T-helper 2 cell treated with Interferon-gamma antibody and Interleukin-4, amounts not matched to agents 100 ng/mL and 5 ng/mL, for 36 hours (primary cell): ENCODE data around the gene KCNA2. TPM values are rescaled to one million over a fixed set of nuclear protein-coding genes. Genes with fewer than 3 reads are reported as not detected.

Source experiments
- intact Hi-C: fragments of 100-400 bp; cut with micrococcal nuclease; formaldehyde crosslinking; loops from one replicate; pipeline ENCODE4 v1.15.1; 2023
- total RNA-seq: library from RNA; stranded (reverse); gene quantifications from 2 replicates; pipeline ENCODE4 v1.2.3, GENCODE V29; 2022

The KCNA2 gene
- total RNA-seq, 1 donor from 2014 or later = 1.8 TPM

DNA sequence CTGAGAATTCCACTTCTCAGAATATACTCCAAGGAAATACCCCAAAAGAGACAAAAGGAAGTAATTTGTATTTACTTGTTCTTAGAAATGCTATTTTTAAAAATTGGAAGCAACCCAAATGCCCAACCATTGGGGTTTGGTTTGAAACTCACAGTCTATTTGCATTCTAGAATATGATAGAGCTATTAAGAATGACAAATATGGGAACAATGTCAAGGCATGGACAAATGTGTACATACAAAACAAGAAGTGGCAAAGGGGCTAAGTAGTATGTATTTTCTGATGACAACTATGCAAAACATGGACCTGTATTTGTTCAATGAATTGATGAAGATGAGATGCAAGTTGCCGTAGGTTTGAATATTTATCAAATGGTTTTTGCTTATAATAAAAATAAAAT is 32.8 kb downstream of the KCNA2 start:
- intact Hi-C loops = no loop called here

DNA sequence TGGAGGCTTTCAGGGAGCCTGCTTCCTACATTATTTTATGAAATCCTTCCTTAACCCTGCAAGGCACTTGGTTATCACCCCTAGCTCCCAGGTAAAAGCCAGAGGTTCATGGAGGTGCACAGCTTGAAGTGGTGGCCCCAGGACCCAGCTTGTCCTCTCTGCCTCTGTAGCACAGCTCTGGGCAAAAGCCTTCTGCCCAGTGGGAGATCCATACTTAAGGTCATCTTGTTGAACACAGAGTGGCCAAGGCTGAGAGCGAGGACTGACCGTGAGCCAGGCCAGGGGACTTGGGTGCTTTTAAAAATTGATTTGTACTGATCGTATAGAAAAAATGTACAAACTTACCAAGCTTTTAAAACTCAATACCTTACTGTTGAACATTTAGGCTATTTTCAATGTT is 33.4 kb downstream of the KCNA2 start:
- intact Hi-C loops = no loop called here

DNA sequence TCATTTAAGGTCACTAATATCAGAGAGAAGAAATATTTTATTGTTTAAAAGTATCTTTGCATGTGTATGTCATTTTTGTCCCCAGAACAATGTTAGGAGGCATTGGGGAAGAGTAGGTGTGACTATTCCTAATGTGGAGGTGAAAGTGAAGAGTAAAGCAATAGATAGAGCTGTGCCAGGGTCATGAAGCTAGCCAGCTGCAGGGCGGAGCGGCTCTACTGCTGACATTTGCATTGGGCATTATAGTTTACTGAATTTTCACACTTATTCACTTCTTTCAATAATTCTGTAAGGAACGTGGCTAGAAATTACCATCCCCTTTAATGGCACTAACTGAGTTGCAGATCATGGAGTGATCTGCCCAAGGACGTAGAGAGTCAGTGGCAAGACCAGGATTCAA is 35.3 kb downstream of the KCNA2 start:
- intact Hi-C loops = no loop called here

- intact Hi-C loops = no loop called here
Observed at GRCh38 chr1:110570307-110570706, 35.9 kb downstream of the KCNA2 start.

- intact Hi-C loops = no loop called here
Observed at GRCh38 chr1:110566836-110567235, 39.3 kb downstream of the KCNA2 start.

GRCh38 chr1:110565565-110565964 is 40.6 kb downstream of the KCNA2 start:
- intact Hi-C loops = no loop called here

- intact Hi-C loops = no loop called here
Observed at GRCh38 chr1:110563089-110563488, 43.1 kb downstream of the KCNA2 start.

DNA sequence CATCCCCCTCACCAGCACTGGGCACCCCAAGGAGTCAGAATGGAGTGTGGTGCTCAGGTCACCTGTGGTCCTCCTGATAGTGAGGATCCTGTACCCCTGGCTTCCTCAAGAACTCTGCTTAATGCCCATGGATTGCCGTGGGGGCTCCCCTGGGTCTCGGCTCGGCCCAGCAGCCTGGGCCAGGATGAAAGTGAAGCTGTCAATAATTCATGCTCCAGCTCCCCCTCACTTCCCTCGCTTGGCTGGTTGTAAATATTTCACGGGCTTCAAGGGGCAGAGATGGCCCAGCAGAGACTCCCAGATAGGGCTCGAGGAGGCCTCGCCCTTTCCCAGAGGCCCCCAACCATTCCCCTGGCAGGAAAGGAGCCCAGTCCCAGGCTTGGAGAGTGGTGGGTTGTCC is 44.6 kb downstream of the KCNA2 start:
- intact Hi-C loops = no loop called here

- intact Hi-C loops = loop anchor here (5.0 kb wide), 1 partner anchor 223 kb away; no protein-coding TSS in a partner anchor
Observed at GRCh38 chr1:110559157-110559556, 47.0 kb downstream of the KCNA2 start.

DNA sequence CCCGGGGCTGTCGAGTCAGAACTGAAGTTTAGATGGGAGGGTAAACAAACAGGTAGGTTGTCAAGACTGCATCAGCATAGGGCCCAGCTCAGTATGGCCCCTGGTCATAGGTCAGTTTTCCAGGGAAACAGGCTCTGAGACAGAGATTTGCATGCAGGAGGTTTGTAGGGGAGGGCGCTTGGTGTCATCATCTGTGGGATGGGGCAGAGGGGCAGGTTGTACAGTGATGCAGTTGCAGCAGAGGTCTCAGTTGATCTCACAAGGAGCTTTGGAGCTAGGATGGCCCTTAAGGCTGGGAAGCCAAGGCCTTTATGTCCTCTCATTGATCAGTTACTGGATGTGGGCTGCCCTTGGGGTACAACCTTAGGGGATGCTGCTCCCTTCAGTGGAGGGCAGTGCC is 48.7 kb downstream of the KCNA2 start:
- intact Hi-C loops = loop anchor here (5.0 kb wide), 1 partner anchor 225 kb away; no protein-coding TSS in a partner anchor

GRCh38 chr1:110556471-110556807 is 49.7 kb downstream of the KCNA2 start:
- intact Hi-C loops = loop anchor here (5.0 kb wide), 1 partner anchor 226 kb away; no protein-coding TSS in a partner anchor

GRCh38 chr1:110555807-110556470 is 50.2 kb downstream of the KCNA2 start:
- intact Hi-C loops = loop anchor here (1.0 to 5.0 kb wide), 2 partner anchors 60 to 226 kb away; no protein-coding TSS in a partner anchor

- intact Hi-C loops = loop anchor here (1.0 to 5.0 kb wide), 2 partner anchors 61 to 227 kb away; no protein-coding TSS in a partner anchor
Observed at GRCh38 chr1:110554871-110555801, 51.0 kb downstream of the KCNA2 start.

DNA sequence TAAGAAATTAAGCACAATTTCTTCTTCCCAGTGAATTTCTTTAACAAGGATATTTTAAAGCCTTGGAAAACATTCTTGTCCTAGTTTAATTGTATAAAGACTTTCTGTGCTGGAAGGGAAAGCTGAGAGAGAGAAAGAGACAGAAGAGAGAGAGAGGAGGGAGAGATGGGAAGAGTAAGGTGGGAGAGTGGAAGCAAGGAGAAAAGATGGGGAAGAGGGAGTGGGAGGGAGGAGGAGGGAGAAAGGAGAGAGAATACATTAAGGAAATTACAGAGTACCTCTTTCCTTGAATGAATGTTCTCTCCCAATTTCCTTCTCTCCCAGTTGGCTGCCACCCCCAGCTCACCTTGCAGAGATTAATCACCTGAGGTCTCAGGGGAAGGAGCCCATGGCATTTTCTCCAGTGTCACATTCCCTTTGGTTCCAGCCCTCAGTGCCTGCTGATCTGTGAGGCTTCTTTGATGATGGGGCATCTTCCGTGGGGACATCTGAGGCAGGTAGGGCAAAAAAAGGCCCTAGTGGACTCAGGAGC is 54.8 kb downstream of the KCNA2 start:
- intact Hi-C loops = no loop called here

GRCh38 chr1:110549831-110550230 is 56.3 kb downstream of the KCNA2 start:
- intact Hi-C loops = no loop called here

- intact Hi-C loops = no loop called here
Observed at GRCh38 chr1:110548381-110548780, 57.8 kb downstream of the KCNA2 start.

DNA sequence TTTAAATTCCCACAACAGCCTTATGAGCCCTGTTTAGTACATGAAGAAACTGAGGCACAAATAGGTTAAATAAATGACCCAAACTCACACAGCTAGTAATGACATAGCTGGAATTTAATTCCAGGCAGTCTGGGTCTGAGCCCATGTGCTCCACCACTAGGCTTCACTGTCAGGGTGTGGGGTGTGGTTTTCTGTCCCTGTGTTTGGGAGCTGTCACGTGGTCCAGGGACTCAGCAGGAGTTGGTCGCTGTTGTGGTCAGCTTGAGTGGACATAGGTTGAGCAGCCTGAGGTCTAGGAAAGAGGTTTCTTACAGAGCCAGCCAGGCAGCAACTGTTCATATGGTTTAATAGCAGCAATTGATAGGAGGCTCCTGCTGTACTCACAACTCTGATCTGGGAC is 59.1 kb downstream of the KCNA2 start:
- intact Hi-C loops = no loop called here

- intact Hi-C loops = no loop called here
Observed at GRCh38 chr1:110545492-110545891, 60.7 kb downstream of the KCNA2 start.

DNA sequence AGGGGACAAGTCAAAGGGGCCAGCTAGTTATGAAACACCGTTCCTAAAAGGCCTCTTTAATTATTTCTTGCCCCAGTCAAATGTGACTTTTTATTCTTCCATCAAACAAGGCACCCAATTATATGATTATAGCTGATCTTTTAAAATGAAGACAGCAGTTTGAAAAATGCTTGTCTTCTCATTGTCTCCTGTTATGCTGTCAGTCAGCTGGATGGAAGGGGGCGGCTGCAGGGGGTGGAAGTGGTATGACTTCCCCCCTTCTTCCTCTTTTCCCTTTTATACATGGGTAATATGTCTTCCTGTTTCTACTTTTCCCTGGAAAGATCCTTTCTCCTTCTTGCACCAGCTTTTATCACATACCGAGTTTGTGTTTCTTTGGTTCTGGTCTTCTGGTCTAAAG is 61.4 kb downstream of the KCNA2 start:
- intact Hi-C loops = no loop called here
